Measurements from ENCODE around the gene POLE3.

- TF ChIP-seq CTCF (IDR thresholded peaks at IDR 0.05) (no peak), POLR2A (IDR thresholded peaks at IDR 0.05) (no peak)
Measured at GRCh38 chr9:113364951-113365350, 45.5 kb downstream of the POLE3 start.

All from lower leg skin (tissue), 3 donors.